Activated CD8-positive, alpha-beta T cell treated with anti-CD3 and anti-CD28 coated beads for 36 hours (primary cell): ENCODE data around the gene ELK4. TPM values are rescaled to one million over a fixed set of nuclear protein-coding genes. Genes with fewer than 3 reads are reported as not detected.

Experiments used
- ATAC-seq: fragments of 200-7000 bp; cut with Tn5 transposase; one replicate; pipeline ENCODE4 v1.10.0; 2021; ENCODE audit warnings: mild to moderate bottlenecking, moderate library complexity
- CTCF ChIA-PET: fragments of 350-600 bp; sonication (Branson Sonifier 250); formaldehyde crosslinking; loops from one replicate; lab custom pipeline; 2021; ENCODE audit warnings: antibody characterized with exemption; lab: Charles Lee
- POLR2A ChIA-PET: fragments of 350-600 bp; sonication (Branson Sonifier 250); formaldehyde crosslinking; loops from one replicate; lab custom pipeline; 2021; ENCODE audit warnings: antibody characterized with exemption; lab: Charles Lee
- DNase-seq: peaks from one replicate; pipeline ENCODE4 v3.0.0-alpha.2; 2020
- H3K27ac Mint-ChIP-seq: one replicate; pipeline ENCODE4 v1.8.0; 2021; ENCODE audit warnings: mild to moderate bottlenecking, mixed read lengths
- H3K27me3 Mint-ChIP-seq: one replicate; pipeline ENCODE4 v1.8.0; 2021; ENCODE audit warnings: mixed read lengths
- H3K36me3 Mint-ChIP-seq: one replicate; pipeline ENCODE4 v1.8.0; 2021; ENCODE audit warnings: low read depth, mixed read lengths
- H3K4me1 Mint-ChIP-seq: one replicate; pipeline ENCODE4 v1.8.0; 2021; ENCODE audit warnings: low read depth, mixed read lengths
- H3K4me3 Mint-ChIP-seq: one replicate; pipeline ENCODE4 v1.8.0; 2021; ENCODE audit warnings: mild to moderate bottlenecking, moderate library complexity, mixed read lengths
- H3K9me3 Mint-ChIP-seq: one replicate; pipeline ENCODE4 v1.8.0; 2021; ENCODE audit warnings: mixed read lengths
- CTCF ChIP-seq: fragments of 200-600 bp; IDR thresholded peaks from one replicate; pipeline ENCODE4 v1.8.0; 2022; ENCODE audit warnings: antibody characterized with exemption, mild to moderate bottlenecking
- intact Hi-C: fragments of 100-400 bp; cut with micrococcal nuclease; formaldehyde crosslinking; loops from one replicate; pipeline ENCODE4 v1.10.0; 2022
- total RNA-seq, 2 experiments: library from RNA; stranded (reverse); gene quantifications; one replicate each; pipeline ENCODE4 v1.2.3, GENCODE V29; 2021

Gene ELK4
- total RNA-seq, 2 experiments from 2014 or later, result 61.5 to 62.1 TPM

- H3K27ac Mint-ChIP-seq, result no peak overlapping the region
- no peak for TF ChIP-seq CTCF
- ChIA-PET POLR2A (interaction anchor here (0.7 to 1.3 kb wide), 2 partner anchors 51 to 116 kb away, joined by 3 to 5 read pairs; no protein-coding TSS in a partner anchor), CTCF (interaction anchor here (2.0 to 2.5 kb wide), 2 partner anchors 10 to 53 kb away, joined by 7 to 15 read pairs; no protein-coding TSS in a partner anchor)
- H3K27me3 Mint-ChIP-seq, result peaks cover 10% of the 10 kb centered on the region
- intact Hi-C loops, result no loop called here
- no peak for ATAC-seq
- no peak for DNase-seq
- H3K4me1 Mint-ChIP-seq, result peaks cover 12% of the 10 kb centered on the region
- no peaks in the 10 kb centered on the region for H3K36me3 Mint-ChIP-seq
- H3K9me3 Mint-ChIP-seq, result no peaks in the 10 kb centered on the region
- no peak overlapping the region for H3K4me3 Mint-ChIP-seq
Observed at GRCh38 chr1:205581321-205581980, 50.4 kb downstream of the ELK4 start.

DNA sequence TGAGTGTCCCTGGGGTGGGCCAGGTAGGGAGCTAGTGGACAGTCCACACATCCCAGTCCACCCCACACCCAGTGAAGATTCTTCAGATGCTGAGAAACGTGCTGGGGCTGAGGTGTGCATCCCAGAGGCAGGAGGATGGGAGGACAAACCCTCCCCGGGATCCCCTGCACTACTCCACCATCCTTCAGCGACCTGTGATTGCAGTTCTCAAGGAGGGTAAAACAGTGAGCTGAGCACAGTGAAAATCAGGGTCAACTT lies 51.0 kb downstream of the ELK4 start:
- Mint-ChIP-seq H3K36me3 (no peaks in the 10 kb centered on the region), H3K4me3 (no peak overlapping the region), H3K27me3 (peaks cover 10% of the 10 kb centered on the region), H3K4me1 (peaks cover 12% of the 10 kb centered on the region), H3K9me3 (no peaks in the 10 kb centered on the region), H3K27ac (no peak overlapping the region)
- no peak for ATAC-seq
- intact Hi-C loops, result no loop called here
- ChIA-PET POLR2A (interaction anchor here (0.7 to 1.3 kb wide), 2 partner anchors 52 to 116 kb away, joined by 3 to 5 read pairs; no protein-coding TSS in a partner anchor), CTCF (interaction anchor here (2.0 to 2.5 kb wide), 2 partner anchors 11 to 52 kb away, joined by 7 to 15 read pairs; no protein-coding TSS in a partner anchor)
- no peak for TF ChIP-seq CTCF
- DNase-seq, result no peak

GRCh38 chr1:205580140-205580922 lies 51.5 kb downstream of the ELK4 start:
- POLR2A ChIA-PET, result interaction anchor here (0.7 to 1.4 kb wide), 2 partner anchors 50 to 117 kb away, joined by 3 read pairs; no protein-coding TSS in a partner anchor
- peaks cover 12% of the 10 kb centered on the region for H3K4me1 Mint-ChIP-seq
- no peaks in the 10 kb centered on the region for H3K9me3 Mint-ChIP-seq
- ATAC-seq, result no peak
- H3K27me3 Mint-ChIP-seq, result peaks cover 10% of the 10 kb centered on the region
- H3K36me3 Mint-ChIP-seq, result no peaks in the 10 kb centered on the region
- DNase-seq, result no peak
- H3K27ac Mint-ChIP-seq, result no peak overlapping the region
- no peak for TF ChIP-seq CTCF
- H3K4me3 Mint-ChIP-seq, result no peak overlapping the region
- intact Hi-C loops, result no loop called here
- CTCF ChIA-PET, result interaction anchor here (2.5 kb wide), 1 partner anchor 11 kb away, joined by 15 read pairs; no protein-coding TSS in a partner anchor

GRCh38 chr1:205579711-205580110 lies 52.1 kb downstream of the ELK4 start:
- ChIA-PET CTCF (interaction anchor here (2.5 kb wide), 1 partner anchor 12 kb away, joined by 15 read pairs; no protein-coding TSS in a partner anchor), POLR2A (interaction anchor here (0.7 to 1.4 kb wide), 2 partner anchors 50 to 195 kb away, joined by 3 read pairs; no protein-coding TSS in a partner anchor)
- no peak for ATAC-seq
- H3K36me3 Mint-ChIP-seq, result no peaks in the 10 kb centered on the region
- no peak for TF ChIP-seq CTCF
- H3K4me3 Mint-ChIP-seq, result no peak overlapping the region
- H3K9me3 Mint-ChIP-seq, result no peaks in the 10 kb centered on the region
- DNase-seq, result no peak
- H3K27me3 Mint-ChIP-seq, result peaks cover 10% of the 10 kb centered on the region
- peaks cover 12% of the 10 kb centered on the region for H3K4me1 Mint-ChIP-seq
- intact Hi-C loops, result no loop called here
- no peak overlapping the region for H3K27ac Mint-ChIP-seq
